K562 (cell line): Measurements from ENCODE around the gene TMEM92. TPM values are rescaled to one million over a fixed set of nuclear protein-coding genes. Genes with fewer than 3 reads are reported as not detected.
A peak's percentile ranks its signal among the peaks of the same experiment; 100 is the strongest.

ENCODE experiments used
- DDX20 ChIP-seq: fragments of 450-650 bp; IDR thresholded peaks from 2 replicates; pipeline ENCODE4 v1.6.1; 2016; ENCODE audit warnings: missing genetic modification characterization, low read depth, mild to moderate bottlenecking, missing compliant biosample characterization, moderate library complexity
- JUND ChIP-seq, 2 experiments: IDR thresholded peaks; 2 replicates in 1 of 2; 3 replicates in 1 of 2; pipeline ENCODE4 v1.6.1; 2011; ENCODE audit warnings: borderline replicate concordance in 2 of 2, low read depth in 2 of 2, low read length in 2 of 2, improper control_type of control experiment in 1 of 2, missing biosample characterization in 1 of 2, missing genetic modification characterization in 1 of 2, missing genetic modification reagents in 1 of 2
- MECOM ChIP-seq: fragments of 250-450 bp; sonication (Bioruptor Pico); IDR thresholded peaks from 2 replicates; pipeline ENCODE4 v1.8.0; 2022; ENCODE audit warnings: inconsistent platforms
- NFRKB ChIP-seq: fragments of 450-650 bp; IDR thresholded peaks from 2 replicates; pipeline ENCODE4 v1.6.1; 2016; ENCODE audit warnings: low read depth
- ZNF707 ChIP-seq: fragments of 250-450 bp; sonication (Bioruptor Pico); conservative IDR thresholded peaks from 2 replicates; pipeline ENCODE4 v1.8.0; 2022; ENCODE audit warnings: inconsistent platforms, mild to moderate bottlenecking, moderate library complexity
- polyA plus RNA-seq, 8 experiments: library from polyadenylated mRNA; depleted of rRNA in 4 of 8; stranded (reverse) in 5 of 8; unstranded in 3 of 8; fragments of >200 nt; fragmentation: Nextera tagmentation in 2 of 8; fragmentation: Illumina TruSeq in 1 of 8; extraction: Ambion mirVana in 2 of 8; extraction: Trizol in 1 of 8; gene quantifications; 2 replicates each; pipeline versions ENCODE4 v1.2.1 to v1.2.3, GENCODE V29; 2011 to 2014; ENCODE audit warnings: inconsistent platforms in 1 of 8, missing spikeins in 1 of 8
- total RNA-seq, 7 experiments: library from RNA; depleted of rRNA in 6 of 7; stranded (reverse); fragments of >200 nt in 6 of 7; fragmentation: Illumina TruSeq in 2 of 7; extraction: Trizol in 2 of 7; gene quantifications; 2 replicates each; pipeline versions ENCODE4 v1.2.1 to v1.2.3, GENCODE V29; 2011 to 2021; ENCODE audit warnings: low replicate concordance in 1 of 7
- TF ChIP-seq, protein P1 (sequence below): fragments of 450-650 bp; IDR thresholded peaks from 2 replicates; pipeline ENCODE4 v1.6.1; 2016; ENCODE audit warnings: mild to moderate bottlenecking, moderate library complexity

The TMEM92 gene
- total and polyA plus RNA-seq, 9 of the 15 experiments (the other 6 are each of a cell fraction or from before 2014, with no cell fraction given) = 0.14 to 2.1 (median 0.40) TPM

DNA sequence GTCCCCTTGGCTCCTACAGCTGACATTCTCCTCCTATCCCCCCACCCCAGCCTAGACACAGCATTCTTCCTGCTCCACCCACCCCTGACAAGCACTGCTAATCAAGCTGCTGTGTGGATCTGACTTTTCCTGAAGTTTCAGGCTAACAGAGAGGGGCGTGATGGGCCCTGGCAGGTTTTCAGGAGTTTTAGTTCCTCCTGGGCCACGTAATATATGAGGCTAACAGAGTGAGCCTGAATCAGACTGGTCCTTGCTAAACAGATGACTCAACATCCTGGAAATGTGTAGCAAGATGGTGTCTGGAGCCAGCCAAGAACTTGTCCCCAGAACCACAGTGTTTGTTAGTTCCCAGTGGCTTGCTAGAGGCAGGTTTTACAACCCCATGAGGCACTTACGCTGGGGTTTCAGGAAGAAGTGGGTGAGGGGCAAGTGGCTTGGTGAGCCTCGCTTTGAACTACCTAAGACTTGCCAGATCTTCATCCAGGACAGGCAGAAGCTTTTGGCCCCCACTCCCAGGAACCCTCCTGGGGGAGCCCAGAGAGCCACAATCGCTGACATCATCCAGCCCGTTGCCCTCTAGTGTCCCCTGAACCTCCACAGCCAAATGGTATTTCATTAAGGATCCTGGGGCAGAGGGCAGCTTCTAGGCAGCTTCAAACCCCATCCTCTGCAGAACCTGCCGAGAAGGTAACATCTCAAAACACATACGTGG is 15.9 kb downstream of the TMEM92 start (continued):
- TF ChIP-seq, protein P1, sequence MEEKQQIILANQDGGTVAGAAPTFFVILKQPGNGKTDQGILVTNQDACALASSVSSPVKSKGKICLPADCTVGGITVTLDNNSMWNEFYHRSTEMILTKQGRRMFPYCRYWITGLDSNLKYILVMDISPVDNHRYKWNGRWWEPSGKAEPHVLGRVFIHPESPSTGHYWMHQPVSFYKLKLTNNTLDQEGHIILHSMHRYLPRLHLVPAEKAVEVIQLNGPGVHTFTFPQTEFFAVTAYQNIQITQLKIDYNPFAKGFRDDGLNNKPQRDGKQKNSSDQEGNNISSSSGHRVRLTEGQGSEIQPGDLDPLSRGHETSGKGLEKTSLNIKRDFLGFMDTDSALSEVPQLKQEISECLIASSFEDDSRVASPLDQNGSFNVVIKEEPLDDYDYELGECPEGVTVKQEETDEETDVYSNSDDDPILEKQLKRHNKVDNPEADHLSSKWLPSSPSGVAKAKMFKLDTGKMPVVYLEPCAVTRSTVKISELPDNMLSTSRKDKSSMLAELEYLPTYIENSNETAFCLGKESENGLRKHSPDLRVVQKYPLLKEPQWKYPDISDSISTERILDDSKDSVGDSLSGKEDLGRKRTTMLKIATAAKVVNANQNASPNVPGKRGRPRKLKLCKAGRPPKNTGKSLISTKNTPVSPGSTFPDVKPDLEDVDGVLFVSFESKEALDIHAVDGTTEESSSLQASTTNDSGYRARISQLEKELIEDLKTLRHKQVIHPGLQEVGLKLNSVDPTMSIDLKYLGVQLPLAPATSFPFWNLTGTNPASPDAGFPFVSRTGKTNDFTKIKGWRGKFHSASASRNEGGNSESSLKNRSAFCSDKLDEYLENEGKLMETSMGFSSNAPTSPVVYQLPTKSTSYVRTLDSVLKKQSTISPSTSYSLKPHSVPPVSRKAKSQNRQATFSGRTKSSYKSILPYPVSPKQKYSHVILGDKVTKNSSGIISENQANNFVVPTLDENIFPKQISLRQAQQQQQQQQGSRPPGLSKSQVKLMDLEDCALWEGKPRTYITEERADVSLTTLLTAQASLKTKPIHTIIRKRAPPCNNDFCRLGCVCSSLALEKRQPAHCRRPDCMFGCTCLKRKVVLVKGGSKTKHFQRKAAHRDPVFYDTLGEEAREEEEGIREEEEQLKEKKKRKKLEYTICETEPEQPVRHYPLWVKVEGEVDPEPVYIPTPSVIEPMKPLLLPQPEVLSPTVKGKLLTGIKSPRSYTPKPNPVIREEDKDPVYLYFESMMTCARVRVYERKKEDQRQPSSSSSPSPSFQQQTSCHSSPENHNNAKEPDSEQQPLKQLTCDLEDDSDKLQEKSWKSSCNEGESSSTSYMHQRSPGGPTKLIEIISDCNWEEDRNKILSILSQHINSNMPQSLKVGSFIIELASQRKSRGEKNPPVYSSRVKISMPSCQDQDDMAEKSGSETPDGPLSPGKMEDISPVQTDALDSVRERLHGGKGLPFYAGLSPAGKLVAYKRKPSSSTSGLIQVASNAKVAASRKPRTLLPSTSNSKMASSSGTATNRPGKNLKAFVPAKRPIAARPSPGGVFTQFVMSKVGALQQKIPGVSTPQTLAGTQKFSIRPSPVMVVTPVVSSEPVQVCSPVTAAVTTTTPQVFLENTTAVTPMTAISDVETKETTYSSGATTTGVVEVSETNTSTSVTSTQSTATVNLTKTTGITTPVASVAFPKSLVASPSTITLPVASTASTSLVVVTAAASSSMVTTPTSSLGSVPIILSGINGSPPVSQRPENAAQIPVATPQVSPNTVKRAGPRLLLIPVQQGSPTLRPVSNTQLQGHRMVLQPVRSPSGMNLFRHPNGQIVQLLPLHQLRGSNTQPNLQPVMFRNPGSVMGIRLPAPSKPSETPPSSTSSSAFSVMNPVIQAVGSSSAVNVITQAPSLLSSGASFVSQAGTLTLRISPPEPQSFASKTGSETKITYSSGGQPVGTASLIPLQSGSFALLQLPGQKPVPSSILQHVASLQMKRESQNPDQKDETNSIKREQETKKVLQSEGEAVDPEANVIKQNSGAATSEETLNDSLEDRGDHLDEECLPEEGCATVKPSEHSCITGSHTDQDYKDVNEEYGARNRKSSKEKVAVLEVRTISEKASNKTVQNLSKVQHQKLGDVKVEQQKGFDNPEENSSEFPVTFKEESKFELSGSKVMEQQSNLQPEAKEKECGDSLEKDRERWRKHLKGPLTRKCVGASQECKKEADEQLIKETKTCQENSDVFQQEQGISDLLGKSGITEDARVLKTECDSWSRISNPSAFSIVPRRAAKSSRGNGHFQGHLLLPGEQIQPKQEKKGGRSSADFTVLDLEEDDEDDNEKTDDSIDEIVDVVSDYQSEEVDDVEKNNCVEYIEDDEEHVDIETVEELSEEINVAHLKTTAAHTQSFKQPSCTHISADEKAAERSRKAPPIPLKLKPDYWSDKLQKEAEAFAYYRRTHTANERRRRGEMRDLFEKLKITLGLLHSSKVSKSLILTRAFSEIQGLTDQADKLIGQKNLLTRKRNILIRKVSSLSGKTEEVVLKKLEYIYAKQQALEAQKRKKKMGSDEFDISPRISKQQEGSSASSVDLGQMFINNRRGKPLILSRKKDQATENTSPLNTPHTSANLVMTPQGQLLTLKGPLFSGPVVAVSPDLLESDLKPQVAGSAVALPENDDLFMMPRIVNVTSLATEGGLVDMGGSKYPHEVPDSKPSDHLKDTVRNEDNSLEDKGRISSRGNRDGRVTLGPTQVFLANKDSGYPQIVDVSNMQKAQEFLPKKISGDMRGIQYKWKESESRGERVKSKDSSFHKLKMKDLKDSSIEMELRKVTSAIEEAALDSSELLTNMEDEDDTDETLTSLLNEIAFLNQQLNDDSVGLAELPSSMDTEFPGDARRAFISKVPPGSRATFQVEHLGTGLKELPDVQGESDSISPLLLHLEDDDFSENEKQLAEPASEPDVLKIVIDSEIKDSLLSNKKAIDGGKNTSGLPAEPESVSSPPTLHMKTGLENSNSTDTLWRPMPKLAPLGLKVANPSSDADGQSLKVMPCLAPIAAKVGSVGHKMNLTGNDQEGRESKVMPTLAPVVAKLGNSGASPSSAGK = no peak
- TF ChIP-seq NFRKB = 0 out of 2 replicates have a peak, but pooled peaks have one; percentile 30
- peak; percentile 68; the same call in 1 of the 2 replicates for TF ChIP-seq JUND (IDR thresholded peaks at IDR 0.05; ENCODE audit: borderline replicate concordance, low read depth, low read length)
- TF ChIP-seq JUND (tag; IDR thresholded peaks at IDR 0.05; ENCODE audit: borderline replicate concordance, low read depth, low read length) = peak; percentile 62; the same call in 1 of the 3 replicates
- no peak for TF ChIP-seq ZNF707
- no peak for TF ChIP-seq MECOM (CRISPR knock-in tag)
- TF ChIP-seq DDX20 = no peak
- TF ChIP-seq, all 486 proteins: peak for 35
